Tibial nerve (tissue), 4 donors: ENCODE results near the gene TRHDE.

Experiments
- EP300 ChIP-seq, 2 donors: sonication (generic); formaldehyde crosslinking; IDR thresholded peaks; one replicate each; pipeline ENCODE4 v1.6.1; 2017; ENCODE audit warnings: antibody characterized with exemption in 2 of 2, mild to moderate bottlenecking in 1 of 2
- TF ChIP-seq, protein P1 (sequence below), 5 experiments: fragments of 200-600 bp in 3 of 5; fragments of 450-650 bp in 2 of 5; sonication (generic) in 3 of 5; IDR thresholded peaks; one replicate each; pipeline ENCODE4 v1.5.1; 2016 to 2019; ENCODE audit warnings: antibody characterized with exemption in 5 of 5, mild to moderate bottlenecking in 3 of 5, moderate library complexity in 2 of 5

DNA sequence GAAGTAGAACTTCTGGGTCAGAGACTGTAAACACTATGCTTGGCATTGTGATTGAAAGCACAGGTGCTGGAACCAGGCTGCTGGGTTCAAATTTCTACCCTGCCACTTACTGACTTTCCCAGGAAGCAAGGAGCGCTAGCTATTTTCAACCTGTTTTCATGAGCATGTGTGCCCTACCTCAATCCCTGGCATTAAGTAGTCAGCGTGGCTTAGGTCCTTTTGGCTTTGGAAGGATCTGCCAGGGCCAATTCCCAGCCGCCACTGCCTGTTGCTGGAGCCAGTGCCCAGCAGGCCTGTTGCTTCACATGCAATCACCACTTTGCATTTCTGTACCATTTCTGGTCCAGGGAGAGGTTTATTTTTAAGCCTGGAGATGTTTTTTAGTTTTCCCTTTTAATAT, 196.3 kb downstream of the TRHDE start:
- TF ChIP-seq, protein P1, sequence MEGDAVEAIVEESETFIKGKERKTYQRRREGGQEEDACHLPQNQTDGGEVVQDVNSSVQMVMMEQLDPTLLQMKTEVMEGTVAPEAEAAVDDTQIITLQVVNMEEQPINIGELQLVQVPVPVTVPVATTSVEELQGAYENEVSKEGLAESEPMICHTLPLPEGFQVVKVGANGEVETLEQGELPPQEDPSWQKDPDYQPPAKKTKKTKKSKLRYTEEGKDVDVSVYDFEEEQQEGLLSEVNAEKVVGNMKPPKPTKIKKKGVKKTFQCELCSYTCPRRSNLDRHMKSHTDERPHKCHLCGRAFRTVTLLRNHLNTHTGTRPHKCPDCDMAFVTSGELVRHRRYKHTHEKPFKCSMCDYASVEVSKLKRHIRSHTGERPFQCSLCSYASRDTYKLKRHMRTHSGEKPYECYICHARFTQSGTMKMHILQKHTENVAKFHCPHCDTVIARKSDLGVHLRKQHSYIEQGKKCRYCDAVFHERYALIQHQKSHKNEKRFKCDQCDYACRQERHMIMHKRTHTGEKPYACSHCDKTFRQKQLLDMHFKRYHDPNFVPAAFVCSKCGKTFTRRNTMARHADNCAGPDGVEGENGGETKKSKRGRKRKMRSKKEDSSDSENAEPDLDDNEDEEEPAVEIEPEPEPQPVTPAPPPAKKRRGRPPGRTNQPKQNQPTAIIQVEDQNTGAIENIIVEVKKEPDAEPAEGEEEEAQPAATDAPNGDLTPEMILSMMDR (IDR thresholded peaks at IDR 0.05), result no peak
- no peak for TF ChIP-seq EP300 (IDR thresholded peaks at IDR 0.05)
